BE2C (cell line): ENCODE data around the gene LGALS8.
"Not testable (repeated sequence)": the region's sequence is repeated elsewhere in the genome, so short reads cannot be mapped to it uniquely, and the experiment has no call there.

ENCODE experiments used
- DNase-seq: peaks from one replicate; pipeline ENCODE4 v3.0.0-alpha.2; 2020
- H3K27me3 ChIP-seq: fragments of 250-450 bp; sonication (Bioruptor Pico); 2 replicates; pipeline ENCODE4 v1.5.1; 2020; ENCODE audit warnings: mild to moderate bottlenecking
- H3K36me3 ChIP-seq: fragments of 250-450 bp; sonication (Bioruptor Pico); 2 replicates; pipeline ENCODE4 v1.5.1; 2020; ENCODE audit warnings: mild to moderate bottlenecking
- H3K4me1 ChIP-seq: fragments of 250-450 bp; sonication (Bioruptor Pico); 2 replicates; pipeline ENCODE4 v1.5.1; 2020
- H3K4me3 ChIP-seq: 2 replicates; pipeline ENCODE4 v1.5.1; 2011; ENCODE audit warnings: low read depth, low read length
- H3K9me3 ChIP-seq: fragments of 250-450 bp; sonication (Bioruptor Pico); 2 replicates; pipeline ENCODE4 v1.5.1; 2020
- TF ChIP-seq, protein P1 (sequence below): IDR thresholded peaks from 2 replicates; pipeline ENCODE4 v1.5.1; 2012; ENCODE audit warnings: mild to moderate bottlenecking, low read depth, low read length

The LGALS8 gene

DNA sequence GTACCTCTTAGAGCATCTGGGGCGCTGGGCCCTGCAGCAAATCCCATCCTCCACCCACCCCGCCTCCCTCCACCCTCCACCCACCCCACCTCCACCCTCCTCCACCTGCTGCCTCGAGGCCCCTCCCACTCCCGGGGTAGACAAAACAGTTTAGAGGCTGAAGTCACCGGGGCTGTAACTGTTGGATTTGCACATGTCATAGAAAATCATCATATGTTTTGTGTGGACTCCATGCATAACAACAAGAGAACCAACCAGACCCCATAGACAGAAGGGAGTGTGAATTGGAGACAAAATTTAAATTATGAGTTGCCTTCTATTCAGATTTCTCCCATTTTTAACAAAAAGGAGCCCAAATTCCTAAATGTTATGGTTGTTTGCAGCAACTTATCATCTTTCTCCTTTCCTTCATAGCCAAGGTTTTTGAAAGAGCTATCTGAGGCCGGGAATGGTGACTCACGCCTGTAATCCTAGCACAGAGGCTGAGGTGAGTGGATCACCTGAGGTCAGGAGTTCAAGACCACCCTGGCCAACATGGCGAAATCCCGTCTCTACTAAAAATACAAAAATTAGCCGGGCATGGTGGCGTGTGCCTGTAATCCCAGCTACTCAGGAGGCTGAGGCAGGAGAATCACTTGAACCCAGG, 28.2 kb upstream of the LGALS8 start:
- DNase-seq: no peak
- H3K4me1 ChIP-seq: no peaks in the 10 kb centered on the region
- TF ChIP-seq, protein P1, sequence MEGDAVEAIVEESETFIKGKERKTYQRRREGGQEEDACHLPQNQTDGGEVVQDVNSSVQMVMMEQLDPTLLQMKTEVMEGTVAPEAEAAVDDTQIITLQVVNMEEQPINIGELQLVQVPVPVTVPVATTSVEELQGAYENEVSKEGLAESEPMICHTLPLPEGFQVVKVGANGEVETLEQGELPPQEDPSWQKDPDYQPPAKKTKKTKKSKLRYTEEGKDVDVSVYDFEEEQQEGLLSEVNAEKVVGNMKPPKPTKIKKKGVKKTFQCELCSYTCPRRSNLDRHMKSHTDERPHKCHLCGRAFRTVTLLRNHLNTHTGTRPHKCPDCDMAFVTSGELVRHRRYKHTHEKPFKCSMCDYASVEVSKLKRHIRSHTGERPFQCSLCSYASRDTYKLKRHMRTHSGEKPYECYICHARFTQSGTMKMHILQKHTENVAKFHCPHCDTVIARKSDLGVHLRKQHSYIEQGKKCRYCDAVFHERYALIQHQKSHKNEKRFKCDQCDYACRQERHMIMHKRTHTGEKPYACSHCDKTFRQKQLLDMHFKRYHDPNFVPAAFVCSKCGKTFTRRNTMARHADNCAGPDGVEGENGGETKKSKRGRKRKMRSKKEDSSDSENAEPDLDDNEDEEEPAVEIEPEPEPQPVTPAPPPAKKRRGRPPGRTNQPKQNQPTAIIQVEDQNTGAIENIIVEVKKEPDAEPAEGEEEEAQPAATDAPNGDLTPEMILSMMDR: no peak

DNA sequence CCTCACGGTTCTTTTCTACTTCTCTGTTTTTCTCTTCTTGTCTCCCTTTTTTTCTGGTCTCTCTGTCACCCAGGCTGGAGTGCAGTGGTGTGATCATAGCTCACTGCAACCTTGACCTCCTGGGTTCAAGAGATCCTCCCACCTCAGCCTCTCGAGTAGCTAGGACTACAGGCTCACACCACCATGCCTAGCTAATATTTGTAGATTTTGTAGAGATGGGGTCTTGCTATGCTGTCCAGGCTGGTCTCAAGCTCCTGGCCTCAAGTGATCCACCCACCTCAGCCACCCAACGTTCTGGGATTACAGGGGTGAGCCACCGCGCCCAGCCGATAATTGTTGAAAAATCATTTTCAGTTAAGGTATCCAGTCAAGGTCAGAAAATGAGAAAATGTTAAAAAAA, 25.9 kb upstream of the LGALS8 start:
- H3K4me3 ChIP-seq: no peak overlapping the region
- H3K36me3 ChIP-seq: no peaks in the 10 kb centered on the region

More for the DNA sequence above, 28.2 kb upstream of the LGALS8 start:
- no peak overlapping the region for H3K4me3 ChIP-seq
- no peaks in the 10 kb centered on the region for H3K9me3 ChIP-seq
- H3K36me3 ChIP-seq: no peaks in the 10 kb centered on the region
- no peaks in the 10 kb centered on the region for H3K27me3 ChIP-seq

DNA sequence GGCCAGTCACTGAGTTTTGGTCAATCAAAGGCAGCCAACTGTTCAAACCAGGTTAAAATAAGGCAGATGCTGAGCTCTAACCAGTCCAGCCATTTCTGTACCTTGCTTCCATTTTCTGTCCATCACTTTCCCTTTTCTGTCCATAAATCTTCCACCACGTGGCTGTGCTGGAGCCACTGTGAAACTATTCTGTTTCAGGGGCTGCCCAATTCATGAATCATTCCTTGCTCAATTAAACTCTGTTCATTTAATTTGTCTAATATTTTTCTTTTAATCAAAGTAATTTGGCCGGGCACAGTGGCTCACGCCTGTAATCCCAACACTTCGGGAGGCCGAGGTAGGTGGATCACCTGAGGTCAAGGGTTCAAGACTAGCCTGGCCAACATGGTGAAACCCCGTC, 22.7 kb upstream of the LGALS8 start:
- Histone ChIP-seq H3K4me1 (no peaks in the 10 kb centered on the region), H3K27me3 (0 out of 2 replicates have a peak, but pooled peaks cover 3% of the 10 kb centered on the region)

More for the DNA sequence above, 25.9 kb upstream of the LGALS8 start:
- TF ChIP-seq, protein P1: no peak
- no peak for DNase-seq
- H3K9me3 ChIP-seq: no peaks in the 10 kb centered on the region
- no peaks in the 10 kb centered on the region for H3K27me3 ChIP-seq
- H3K4me1 ChIP-seq: no peaks in the 10 kb centered on the region

DNA sequence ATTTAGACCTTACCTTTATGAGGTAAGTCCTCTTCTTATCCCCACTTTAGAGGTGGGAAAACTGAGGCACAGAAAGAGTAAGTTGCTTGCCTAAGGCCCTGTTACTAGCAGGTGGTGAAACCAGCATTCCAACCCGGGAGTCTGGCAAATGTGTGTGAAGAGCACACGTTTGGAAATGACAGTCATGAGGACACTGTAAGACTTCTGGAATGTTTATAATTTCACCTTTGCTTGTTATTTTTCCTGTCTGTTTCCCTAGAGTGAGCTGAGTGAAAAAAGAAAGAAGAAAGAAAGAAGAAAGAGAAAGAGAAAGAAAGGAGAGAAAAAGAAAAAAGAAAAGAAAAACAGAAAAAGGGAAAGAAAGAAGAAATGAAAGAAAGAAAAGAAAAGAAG, 21.2 kb upstream of the LGALS8 start:
- no peaks in the 10 kb centered on the region for H3K4me1 ChIP-seq
- no peaks in the 10 kb centered on the region for H3K36me3 ChIP-seq
- 0 out of 2 replicates have a peak, but pooled peaks cover 3% of the 10 kb centered on the region for H3K27me3 ChIP-seq
- DNase-seq: no peak
- H3K9me3 ChIP-seq: no peaks in the 10 kb centered on the region
- TF ChIP-seq, protein P1: no peak
- no peak overlapping the region for H3K4me3 ChIP-seq

More for the DNA sequence above, 22.7 kb upstream of the LGALS8 start:
- Histone ChIP-seq H3K36me3 (no peaks in the 10 kb centered on the region), H3K9me3 (no peaks in the 10 kb centered on the region), H3K4me3 (no peak overlapping the region)
- DNase-seq: no peak
- TF ChIP-seq, protein P1: no peak

DNA sequence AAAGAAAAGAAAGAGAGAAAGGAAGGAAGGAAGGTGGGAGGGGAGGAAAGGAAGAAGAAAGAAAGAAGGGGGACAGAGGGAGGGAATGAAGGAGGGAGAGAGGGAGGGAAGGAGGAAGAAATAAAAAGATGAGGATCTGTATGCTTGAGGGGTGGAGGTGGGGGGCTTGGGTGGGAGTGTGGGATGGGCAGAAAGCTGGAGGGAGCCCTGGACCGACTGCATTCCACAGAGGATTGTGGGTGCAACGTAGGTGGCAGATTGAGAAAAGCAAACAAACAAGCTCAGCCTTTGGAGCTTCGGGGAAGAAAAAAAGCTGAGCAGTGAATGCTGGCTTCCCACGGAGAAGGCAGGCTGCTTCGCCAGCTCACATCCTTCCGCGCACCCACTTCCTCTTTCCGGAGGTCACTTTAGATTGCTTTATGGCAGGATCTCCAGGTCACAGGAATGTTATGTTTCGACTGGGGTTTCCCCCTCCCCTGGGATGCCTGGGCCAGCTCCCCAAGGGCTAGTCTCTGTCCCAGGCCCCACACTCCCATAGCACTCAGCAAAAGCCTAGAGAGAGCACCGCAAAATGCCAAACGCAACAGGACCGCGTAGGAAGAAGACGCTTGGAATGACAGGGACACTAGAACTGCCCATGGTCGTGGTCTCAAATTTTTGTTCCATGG, 20.7 kb upstream of the LGALS8 start:
- H3K27me3 ChIP-seq: 0 out of 2 replicates have a peak, but pooled peaks cover 3% of the 10 kb centered on the region
- TF ChIP-seq, protein P1: no peak
- H3K4me1 ChIP-seq: no peaks in the 10 kb centered on the region
- no peak overlapping the region for H3K4me3 ChIP-seq
- DNase-seq: no peak
- H3K9me3 ChIP-seq: no peaks in the 10 kb centered on the region
- no peaks in the 10 kb centered on the region for H3K36me3 ChIP-seq

DNA sequence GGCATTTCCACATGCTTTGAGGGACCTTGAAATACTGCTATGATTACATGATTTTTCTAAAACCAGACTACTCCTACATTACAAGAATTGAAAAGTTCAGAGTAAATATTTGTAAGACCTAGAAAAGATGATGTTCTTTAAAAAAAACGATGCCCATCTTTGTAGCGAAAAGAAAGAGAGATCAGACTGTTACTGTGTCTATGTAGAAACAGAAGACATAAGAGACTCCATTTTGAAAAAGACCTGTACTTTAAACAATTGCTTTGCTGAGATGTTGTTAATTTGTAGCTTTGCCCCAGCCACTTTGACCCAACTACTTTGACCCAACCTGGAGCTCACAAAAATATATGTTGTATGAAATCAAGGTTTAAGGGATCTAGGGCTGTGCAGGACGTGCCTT, 19.4 kb upstream of the LGALS8 start:
- not testable (repeated sequence) for H3K27me3 ChIP-seq, DNase-seq, H3K36me3 ChIP-seq

More for the DNA sequence above, 19.4 kb upstream of the LGALS8 start:
- H3K4me1 ChIP-seq, H3K4me3 ChIP-seq, H3K9me3 ChIP-seq: not testable (repeated sequence)
